Stimulated activated naive CD8-positive, alpha-beta T cell treated with anti-CD3 and anti-CD28 coated beads, Interleukin-15, Interleukin-2, amounts not matched to agents 100 ng/mL and 50 ng/mL, for 24 hours (primary cell): ENCODE results near the gene MAST2.

ENCODE experiments used
- H3K27ac Mint-ChIP-seq: one replicate; pipeline ENCODE4 v1.8.0; 2021; ENCODE audit warnings: mild to moderate bottlenecking, mixed read lengths
- H3K27me3 Mint-ChIP-seq: one replicate; pipeline ENCODE4 v1.8.0; 2021; ENCODE audit warnings: mixed read lengths
- H3K36me3 Mint-ChIP-seq: one replicate; pipeline ENCODE4 v1.8.0; 2021; ENCODE audit warnings: low read depth, mixed read lengths
- H3K4me1 Mint-ChIP-seq: one replicate; pipeline ENCODE4 v1.8.0; 2021; ENCODE audit warnings: low read depth, mixed read lengths
- H3K4me3 Mint-ChIP-seq: one replicate; pipeline ENCODE4 v1.8.0; 2021; ENCODE audit warnings: mild to moderate bottlenecking, mixed read lengths
- H3K9me3 Mint-ChIP-seq: one replicate; pipeline ENCODE4 v1.8.0; 2021; ENCODE audit warnings: mixed read lengths

The MAST2 gene

DNA sequence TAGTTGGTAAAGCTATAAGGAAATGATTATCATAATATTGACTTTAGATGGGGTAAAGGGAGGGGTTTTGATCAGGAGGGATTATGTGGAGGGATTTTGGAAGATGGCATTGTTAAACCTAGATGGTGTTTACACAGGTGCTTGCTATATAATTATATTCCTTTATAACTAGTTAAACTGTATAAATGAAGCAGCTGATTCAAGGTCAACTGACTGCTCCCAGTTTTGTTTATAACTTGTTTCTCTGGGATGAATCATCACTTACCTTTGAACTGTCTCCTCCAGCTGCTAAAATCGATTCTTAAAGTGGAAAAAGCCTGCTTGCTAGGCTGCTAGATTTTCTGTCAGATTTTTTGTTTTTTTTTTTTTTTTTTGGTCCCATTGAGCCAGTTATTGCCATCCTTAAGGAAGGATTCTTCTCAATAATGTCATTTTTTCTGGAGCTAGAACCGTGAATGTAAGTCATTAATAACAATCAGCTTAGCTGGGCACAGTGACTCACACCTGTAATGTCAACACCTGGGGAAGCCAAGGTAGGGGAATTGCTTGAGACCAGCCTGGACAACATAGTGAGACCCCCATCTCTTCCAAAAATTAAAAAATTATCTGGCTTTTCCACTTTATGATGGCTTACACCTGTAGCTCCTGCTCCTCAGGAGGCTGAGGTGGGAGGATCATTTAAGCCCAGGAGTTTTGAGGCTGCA lies 175.8 kb downstream of the MAST2 start:
- Mint-ChIP-seq H3K36me3 (peaks cover 9% of the 10 kb centered on the region), H3K9me3 (no peaks in the 10 kb centered on the region), H3K27me3 (no peaks in the 10 kb centered on the region), H3K27ac (no peak overlapping the region), H3K4me3 (no peak overlapping the region), H3K4me1 (no peaks in the 10 kb centered on the region)

DNA sequence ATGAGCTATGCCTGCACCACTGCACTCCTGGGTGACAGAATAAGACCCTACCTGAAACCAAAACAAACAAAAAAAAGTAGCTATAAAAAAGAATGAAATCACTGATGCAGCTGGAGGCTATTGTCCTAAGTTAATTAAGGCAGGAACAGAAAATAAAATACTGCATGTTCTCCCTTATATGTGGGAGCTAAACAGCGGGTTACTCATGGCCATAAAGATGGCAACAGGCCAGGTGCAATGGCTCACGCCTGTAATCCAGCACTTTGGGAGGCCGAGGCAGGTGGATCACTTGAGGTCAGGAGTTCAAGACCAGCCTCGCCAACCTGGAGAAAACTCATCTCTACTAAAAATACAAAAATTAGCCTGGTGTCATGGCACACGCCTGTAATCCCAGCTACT lies 176.4 kb downstream of the MAST2 start:
- Mint-ChIP-seq H3K36me3 (peaks cover 9% of the 10 kb centered on the region), H3K27ac (no peak overlapping the region), H3K27me3 (no peaks in the 10 kb centered on the region), H3K4me3 (no peak overlapping the region), H3K9me3 (no peaks in the 10 kb centered on the region), H3K4me1 (no peaks in the 10 kb centered on the region)

DNA sequence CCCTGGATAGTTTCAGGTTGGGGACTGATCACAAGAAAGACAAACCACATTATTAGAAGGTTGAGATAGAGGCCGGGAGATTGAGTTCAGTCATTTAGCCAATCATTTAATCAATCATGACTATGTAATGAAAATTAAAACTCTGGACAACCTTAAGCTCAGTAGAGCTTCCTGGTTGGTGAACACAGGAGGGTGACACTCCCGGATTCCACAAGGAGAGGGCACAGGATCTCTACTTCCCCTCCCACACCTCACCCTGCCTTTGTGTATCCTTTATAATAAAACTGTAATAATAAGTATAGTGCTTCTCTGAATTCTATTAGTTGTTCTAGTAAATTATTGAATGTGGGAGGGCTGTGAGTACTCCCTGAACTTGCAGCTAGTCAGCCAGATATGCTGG lies 178.9 kb downstream of the MAST2 start:
- Mint-ChIP-seq H3K27me3 (no peaks in the 10 kb centered on the region), H3K4me1 (no peaks in the 10 kb centered on the region), H3K27ac (no peak overlapping the region), H3K4me3 (no peak overlapping the region), H3K36me3 (peaks cover 6% of the 10 kb centered on the region), H3K9me3 (no peaks in the 10 kb centered on the region)

DNA sequence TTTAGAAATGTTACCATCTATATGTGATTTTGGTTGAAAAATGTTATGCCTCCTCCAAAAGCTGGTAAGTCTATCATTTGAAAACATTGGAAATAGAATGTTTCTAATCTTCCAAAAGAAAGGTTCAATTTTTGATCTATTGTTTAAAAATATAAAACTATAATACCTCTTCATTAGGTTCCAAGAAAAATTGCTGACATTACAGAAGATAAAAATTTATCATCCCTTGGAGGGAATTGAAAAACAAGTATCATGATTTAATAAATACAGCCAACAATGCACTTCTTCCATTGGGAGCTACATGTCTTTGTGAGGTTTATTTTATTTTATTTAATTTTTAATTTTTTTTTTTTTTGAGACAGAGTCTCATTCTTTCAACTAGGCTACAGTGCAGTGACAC lies 180.6 kb downstream of the MAST2 start:
- H3K27me3 Mint-ChIP-seq = no peaks in the 10 kb centered on the region
- H3K4me3 Mint-ChIP-seq = no peak overlapping the region
- H3K27ac Mint-ChIP-seq = no peak overlapping the region
- no peaks in the 10 kb centered on the region for H3K9me3 Mint-ChIP-seq
- peaks cover 6% of the 10 kb centered on the region for H3K36me3 Mint-ChIP-seq
- no peaks in the 10 kb centered on the region for H3K4me1 Mint-ChIP-seq

DNA sequence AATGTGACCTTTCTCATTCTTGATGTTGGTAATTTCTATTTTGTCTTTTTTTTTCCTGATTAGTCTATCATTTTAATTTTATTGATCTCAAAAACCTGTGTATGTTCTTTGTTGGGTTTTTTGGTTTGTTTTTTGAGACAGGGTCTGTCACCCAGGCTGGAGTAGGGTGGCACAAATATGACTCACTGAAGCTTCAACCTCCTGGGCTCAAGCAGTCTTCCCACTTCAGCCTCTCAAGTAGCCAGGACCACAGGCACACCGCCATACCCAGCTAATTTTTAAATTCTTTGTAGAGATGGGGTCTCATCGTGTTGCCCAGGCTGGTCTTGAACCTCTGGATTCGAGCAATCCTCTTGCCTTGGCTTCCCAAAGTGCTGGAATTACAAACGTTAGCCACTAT lies 183.8 kb downstream of the MAST2 start:
- no peaks in the 10 kb centered on the region for H3K4me1 Mint-ChIP-seq
- no peak overlapping the region for H3K27ac Mint-ChIP-seq
- H3K9me3 Mint-ChIP-seq = peaks cover 5% of the 10 kb centered on the region
- H3K27me3 Mint-ChIP-seq = no peaks in the 10 kb centered on the region
- no peak overlapping the region for H3K4me3 Mint-ChIP-seq
- peaks cover 5% of the 10 kb centered on the region for H3K36me3 Mint-ChIP-seq

DNA sequence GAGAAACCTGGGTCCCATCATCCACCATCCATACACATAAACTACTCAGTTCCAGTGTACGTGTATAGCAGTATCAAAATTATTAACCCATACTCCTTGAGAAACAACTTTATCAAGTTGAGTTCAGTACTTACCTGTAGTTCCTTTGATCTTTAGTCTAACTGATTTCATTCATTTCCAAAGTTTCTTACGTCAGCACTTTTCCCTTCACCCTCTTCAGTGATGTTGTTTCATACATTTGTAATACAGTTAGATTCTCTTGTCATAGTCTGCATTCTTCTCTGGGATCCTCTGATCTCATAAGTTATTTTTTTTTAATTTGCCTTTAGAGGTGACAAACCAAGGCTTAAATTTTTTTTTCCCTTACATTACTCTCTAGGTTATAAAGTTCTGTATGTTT lies 185.8 kb downstream of the MAST2 start:
- peaks cover 5% of the 10 kb centered on the region for H3K36me3 Mint-ChIP-seq
- H3K27ac Mint-ChIP-seq = no peak overlapping the region
- H3K4me1 Mint-ChIP-seq = no peaks in the 10 kb centered on the region
- H3K27me3 Mint-ChIP-seq = no peaks in the 10 kb centered on the region
- H3K9me3 Mint-ChIP-seq = peaks cover 5% of the 10 kb centered on the region
- no peak overlapping the region for H3K4me3 Mint-ChIP-seq

DNA sequence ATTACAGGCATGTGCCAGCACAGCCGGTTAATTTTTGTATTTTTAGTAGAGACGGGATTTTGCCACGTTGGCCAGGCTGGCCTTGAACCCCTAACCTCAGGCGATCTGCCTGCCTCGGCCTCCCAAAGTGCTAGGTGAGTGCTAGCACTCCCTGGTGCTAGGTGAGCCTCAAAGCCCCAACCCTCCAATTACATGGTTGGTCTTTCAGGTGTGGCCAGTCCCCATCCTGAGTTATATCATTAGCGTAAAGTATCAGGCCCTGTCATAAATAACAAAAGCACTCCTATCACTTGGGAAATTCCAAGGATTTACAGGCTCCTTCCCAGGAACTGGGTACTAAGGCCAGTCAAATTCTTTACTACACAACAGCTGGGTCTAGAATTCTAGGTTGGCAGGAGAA lies 191.0 kb downstream of the MAST2 start:
- peaks cover 4% of the 10 kb centered on the region for H3K9me3 Mint-ChIP-seq
- H3K27ac Mint-ChIP-seq = no peak overlapping the region
- H3K27me3 Mint-ChIP-seq = no peaks in the 10 kb centered on the region
- no peaks in the 10 kb centered on the region for H3K4me1 Mint-ChIP-seq
- peaks cover 5% of the 10 kb centered on the region for H3K36me3 Mint-ChIP-seq
- H3K4me3 Mint-ChIP-seq = no peak overlapping the region

DNA sequence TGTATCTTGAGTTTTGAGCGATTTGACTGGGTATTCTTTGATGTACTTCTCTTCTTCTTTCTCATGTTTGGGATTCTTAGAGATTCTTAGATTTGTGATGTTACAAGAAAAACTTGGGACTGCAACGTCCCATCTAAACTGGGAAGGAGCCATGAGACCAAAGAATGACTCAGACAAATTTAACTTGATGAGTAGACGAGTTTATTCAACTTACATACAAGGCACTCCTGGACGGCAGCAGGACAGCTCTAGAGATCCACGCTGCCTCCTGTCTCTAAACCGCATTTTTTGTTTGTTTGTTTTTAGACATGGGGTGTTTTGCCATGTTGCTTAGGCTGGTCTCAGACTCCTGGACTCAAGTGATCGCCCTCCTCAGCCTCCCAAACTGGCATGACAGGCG lies 191.9 kb downstream of the MAST2 start:
- Mint-ChIP-seq H3K4me1 (no peaks in the 10 kb centered on the region), H3K27ac (no peak overlapping the region), H3K36me3 (peaks cover 9% of the 10 kb centered on the region), H3K9me3 (no peaks in the 10 kb centered on the region), H3K4me3 (no peak overlapping the region), H3K27me3 (no peaks in the 10 kb centered on the region)

DNA sequence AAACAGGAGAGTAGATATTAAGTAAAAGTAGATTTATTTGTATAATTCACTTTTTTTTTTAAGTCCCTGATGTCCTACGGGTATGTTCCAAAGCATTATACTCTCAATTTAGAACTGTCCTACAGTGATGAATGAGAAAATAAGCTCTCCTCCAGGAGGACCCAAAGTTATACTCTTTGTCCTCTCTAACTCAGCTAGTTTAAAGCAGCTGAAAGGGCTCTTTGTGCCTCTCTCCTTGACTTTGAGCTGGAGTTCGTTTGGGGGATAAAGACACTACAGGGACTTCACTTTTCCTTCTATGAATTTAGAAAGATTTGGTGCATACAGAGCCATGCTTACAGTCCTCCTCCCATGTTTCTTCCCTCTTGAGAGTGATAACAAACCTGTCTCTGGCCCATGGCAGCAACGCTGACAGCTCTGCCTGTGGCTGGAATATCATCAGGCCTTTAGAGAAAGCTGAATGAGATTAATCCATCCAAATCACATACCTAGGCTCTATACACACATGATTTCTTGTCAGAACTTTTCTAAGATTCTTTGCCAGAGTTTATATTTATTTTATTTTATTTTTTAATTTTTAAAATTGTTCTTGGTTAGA lies 194.7 kb downstream of the MAST2 start:
- no peaks in the 10 kb centered on the region for H3K27me3 Mint-ChIP-seq
- H3K36me3 Mint-ChIP-seq = peaks cover 4% of the 10 kb centered on the region
- H3K4me1 Mint-ChIP-seq = no peaks in the 10 kb centered on the region
- no peaks in the 10 kb centered on the region for H3K9me3 Mint-ChIP-seq
- no peak overlapping the region for H3K4me3 Mint-ChIP-seq
- H3K27ac Mint-ChIP-seq = no peak overlapping the region

DNA sequence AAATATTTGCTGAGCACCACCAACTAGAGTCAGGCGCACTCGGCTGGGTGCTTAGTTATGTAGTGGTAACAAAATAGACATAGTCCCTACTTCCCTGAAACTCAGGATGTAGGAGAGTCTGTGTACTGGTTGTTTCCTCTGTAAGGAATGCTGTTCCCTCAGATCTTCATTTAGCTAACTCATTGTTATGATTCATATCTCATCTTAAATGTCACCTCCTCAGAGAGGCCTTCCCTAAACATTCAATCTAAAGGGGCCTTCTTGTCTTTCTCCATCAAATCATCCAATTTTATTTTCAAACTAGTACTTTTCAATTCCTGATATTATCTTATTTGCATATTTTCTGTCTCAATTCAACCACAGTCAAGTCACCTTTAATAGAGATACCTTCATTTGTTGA lies 196.1 kb downstream of the MAST2 start:
- Mint-ChIP-seq H3K27ac (no peak overlapping the region), H3K36me3 (peaks cover 4% of the 10 kb centered on the region), H3K4me3 (no peak overlapping the region), H3K9me3 (no peaks in the 10 kb centered on the region), H3K4me1 (no peaks in the 10 kb centered on the region), H3K27me3 (no peaks in the 10 kb centered on the region)

DNA sequence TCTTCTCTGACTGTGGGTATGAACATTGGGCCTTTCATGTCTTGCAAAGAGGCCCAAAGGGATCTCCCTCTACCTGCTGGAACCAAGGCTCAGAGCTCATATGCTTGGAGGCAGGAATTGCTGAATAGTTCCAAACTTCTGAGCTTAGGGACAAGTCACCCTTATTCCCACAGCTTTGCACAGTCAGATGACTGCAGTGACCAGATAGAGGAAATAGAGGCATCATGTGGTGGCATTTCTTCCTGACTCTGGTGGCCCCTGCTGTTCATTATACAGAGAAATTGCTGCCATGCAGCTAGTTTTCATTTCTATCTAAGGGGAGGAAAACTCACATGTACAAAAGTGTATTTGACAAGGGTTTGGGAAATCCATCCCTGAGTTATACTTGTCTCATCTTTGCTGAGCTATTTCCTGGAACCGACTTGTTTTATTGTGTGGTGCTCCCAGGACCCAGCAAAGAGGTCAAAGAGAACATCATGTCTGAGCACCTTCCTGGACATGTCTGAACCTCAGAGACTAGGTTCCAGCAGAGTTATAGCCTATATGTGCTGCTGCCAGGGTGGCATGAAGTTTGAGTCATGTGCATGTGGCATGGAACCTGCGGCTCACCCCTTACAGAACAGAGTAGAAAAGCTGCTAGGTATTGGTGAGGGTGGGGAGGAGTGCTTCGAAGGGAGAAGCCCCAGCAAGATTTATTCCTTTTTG lies 197.8 kb downstream of the MAST2 start:
- Mint-ChIP-seq H3K4me1 (no peaks in the 10 kb centered on the region), H3K27me3 (no peaks in the 10 kb centered on the region), H3K36me3 (peaks cover 4% of the 10 kb centered on the region), H3K9me3 (no peaks in the 10 kb centered on the region), H3K4me3 (no peak overlapping the region), H3K27ac (no peak overlapping the region)

DNA sequence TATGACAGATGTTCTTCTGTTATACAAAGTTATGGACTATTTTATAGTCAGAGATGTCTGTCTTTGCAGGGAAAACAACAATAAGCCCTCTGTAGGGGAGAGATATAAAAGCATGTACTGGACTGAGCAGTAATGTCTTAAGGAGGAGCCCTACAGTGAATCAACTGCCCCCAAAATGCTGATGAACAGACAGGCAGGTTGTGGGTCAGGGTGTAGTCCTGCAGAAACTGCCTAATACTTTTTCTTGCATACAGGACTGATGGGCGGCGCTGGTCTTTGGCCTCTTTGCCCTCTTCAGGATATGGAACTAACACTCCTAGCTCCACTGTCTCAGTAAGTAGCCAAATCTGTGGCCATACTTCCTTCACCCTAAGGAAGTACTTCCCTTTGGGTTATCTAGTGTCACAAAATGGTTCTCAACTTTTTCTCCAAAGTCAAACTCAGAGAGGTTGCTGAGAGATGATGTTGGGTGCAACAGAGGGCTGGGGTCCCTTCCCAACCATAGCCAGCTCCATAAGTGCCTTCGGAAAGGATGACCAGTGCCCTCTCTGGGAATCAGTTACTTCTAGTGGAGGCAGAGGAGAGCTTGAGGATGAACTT lies 199.2 kb downstream of the MAST2 start:
- Mint-ChIP-seq H3K4me1 (no peaks in the 10 kb centered on the region), H3K9me3 (no peaks in the 10 kb centered on the region), H3K4me3 (no peak overlapping the region), H3K27ac (no peak overlapping the region), H3K27me3 (no peaks in the 10 kb centered on the region), H3K36me3 (peaks cover 14% of the 10 kb centered on the region)

DNA sequence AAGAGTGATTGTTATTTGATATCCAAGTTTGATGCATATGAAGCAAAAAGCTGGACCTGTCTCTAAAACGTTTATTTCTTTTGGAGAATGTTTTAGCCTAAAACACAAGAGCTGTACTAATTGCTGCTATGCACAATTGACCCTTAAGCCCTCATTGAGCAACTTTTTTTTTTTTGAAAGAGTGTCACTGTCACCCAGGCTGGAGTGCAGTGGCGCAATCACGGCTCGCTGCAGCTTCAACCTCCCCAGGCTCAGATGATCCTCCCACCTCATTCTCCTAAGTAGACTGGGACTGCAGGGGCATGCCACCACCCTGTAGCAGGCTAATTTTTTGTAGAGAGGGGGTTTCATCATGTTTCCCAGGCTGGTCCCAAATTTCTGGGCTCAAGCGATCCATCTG lies 199.9 kb downstream of the MAST2 start:
- H3K27me3 Mint-ChIP-seq = no peaks in the 10 kb centered on the region
- peaks cover 20% of the 10 kb centered on the region for H3K36me3 Mint-ChIP-seq
- no peaks in the 10 kb centered on the region for H3K9me3 Mint-ChIP-seq

DNA sequence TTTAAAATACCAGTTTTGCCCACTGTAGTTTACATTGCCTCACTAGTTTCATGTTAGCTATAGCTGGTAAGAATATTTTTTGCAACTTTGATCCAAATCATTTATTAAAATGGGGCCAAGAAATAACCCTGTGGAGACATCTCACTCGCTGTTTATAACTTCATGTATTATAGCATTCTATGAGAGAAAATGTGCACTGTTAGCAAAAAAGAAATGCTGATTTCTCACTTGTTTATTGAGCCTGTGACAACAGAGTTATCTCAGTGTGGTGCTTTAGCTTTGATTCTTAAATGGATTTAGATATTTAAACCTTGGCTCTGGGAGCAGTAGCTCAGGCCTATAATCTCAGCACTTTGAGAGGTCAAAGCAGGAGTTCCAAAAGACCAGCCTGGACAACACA lies 201.1 kb downstream of the MAST2 start:
- H3K36me3 Mint-ChIP-seq = peaks cover 30% of the 10 kb centered on the region
- no peaks in the 10 kb centered on the region for H3K4me1 Mint-ChIP-seq
- H3K27me3 Mint-ChIP-seq = no peaks in the 10 kb centered on the region
- H3K27ac Mint-ChIP-seq = no peak overlapping the region
- H3K4me3 Mint-ChIP-seq = no peak overlapping the region
- no peaks in the 10 kb centered on the region for H3K9me3 Mint-ChIP-seq

More for the DNA sequence above, 199.9 kb downstream of the MAST2 start:
- Mint-ChIP-seq H3K27ac (no peak overlapping the region), H3K4me3 (no peak overlapping the region), H3K4me1 (no peaks in the 10 kb centered on the region)

DNA sequence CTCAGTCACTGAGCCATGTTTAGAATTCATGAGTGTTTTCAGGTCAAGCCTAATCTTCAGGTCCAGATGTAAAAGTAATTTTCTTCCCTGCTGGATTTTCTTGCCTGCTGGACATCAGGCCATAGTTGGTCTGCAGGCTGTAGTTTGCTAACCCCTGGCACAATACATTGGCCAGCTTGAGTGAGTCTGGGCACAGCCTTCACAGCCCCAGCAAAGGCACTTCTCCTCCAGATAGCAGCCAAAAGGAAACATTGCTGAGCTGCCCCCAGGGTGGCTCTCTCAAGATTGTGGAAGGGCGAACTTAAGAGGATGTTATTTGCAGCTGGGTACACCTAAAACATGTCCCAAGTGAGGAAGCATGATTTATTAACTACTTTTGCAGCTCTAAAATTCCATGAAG lies 202.2 kb downstream of the MAST2 start:
- Mint-ChIP-seq H3K9me3 (no peaks in the 10 kb centered on the region), H3K27ac (no peak overlapping the region), H3K4me3 (no peak overlapping the region), H3K4me1 (no peaks in the 10 kb centered on the region), H3K36me3 (peaks cover 36% of the 10 kb centered on the region), H3K27me3 (no peaks in the 10 kb centered on the region)
